SKM-1 treated with dmso at 0.1 percent for 144 hours (cell line): ENCODE data around the gene NCAPG2.

Experiments
- DNase-seq: peaks from one replicate; lab custom pipeline; 2025; ENCODE audit not compliant: unreplicated experiment; lab: John Stamatoyannopoulos, UW

Gene NCAPG2

GRCh38 chr7:158735935-158736334 is 31.3 kb upstream of the NCAPG2 start:
- DNase-seq = no peak

- DNase-seq = no peak
Measured at GRCh38 chr7:158734861-158735260, 30.3 kb upstream of the NCAPG2 start.

DNA sequence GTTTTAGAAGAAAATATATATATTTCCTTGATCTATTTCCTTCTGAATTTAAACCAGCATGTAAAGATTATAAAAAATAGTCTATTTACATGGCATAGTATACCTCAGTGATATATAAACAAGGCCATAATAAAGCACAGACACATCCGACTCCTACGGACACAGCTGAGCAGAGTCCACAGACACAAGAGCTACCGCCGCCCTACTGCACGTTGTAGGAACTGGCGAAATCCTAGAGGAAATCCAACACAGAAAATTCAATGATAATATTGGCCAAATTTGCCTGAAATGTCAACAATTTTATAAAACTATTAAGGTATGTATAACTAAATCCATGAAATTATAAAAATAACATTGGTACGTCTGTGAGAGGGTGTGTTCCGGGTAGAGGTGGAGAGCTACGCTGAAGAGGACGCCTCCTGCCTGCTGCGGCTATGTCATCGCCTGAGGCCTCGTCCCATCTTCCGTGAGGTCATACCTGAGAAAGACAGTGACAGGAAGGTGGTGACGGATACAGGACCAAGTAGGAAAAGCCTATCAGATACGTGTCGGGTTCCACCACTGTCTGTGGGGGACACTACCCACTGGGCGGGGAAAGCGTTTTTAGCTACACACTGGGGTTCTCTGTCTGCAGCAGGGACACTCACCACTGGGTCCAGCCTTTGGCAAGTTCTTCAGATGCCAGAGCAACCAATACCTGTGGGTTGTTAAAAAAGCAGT is 29.3 kb upstream of the NCAPG2 start:
- DNase-seq = no peak

GRCh38 chr7:158733220-158733519 is 28.6 kb upstream of the NCAPG2 start:
- DNase-seq = no peak

GRCh38 chr7:158732494-158733219 is 28.1 kb upstream of the NCAPG2 start:
- DNase-seq = no peak

DNA sequence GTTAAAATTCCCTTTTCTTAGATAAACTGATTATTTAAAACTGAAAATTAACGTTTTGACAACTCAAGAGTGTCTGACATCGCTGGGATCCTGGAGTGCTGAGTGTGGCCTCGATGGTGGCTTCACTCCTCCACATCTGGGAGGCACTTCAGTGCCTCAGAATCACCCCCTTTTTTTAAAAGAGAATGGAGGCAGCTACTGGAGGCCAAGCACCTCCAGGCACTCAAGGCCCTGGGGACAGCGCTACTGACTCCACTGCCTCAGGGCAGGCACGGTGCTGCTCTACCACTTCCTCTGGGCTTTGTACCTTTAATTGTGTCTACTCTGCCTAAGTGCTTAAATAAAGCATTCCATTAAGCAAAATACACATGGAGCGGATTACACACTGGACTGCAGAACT is 27.2 kb upstream of the NCAPG2 start:
- no peak for DNase-seq

GRCh38 chr7:158730383-158731346 is 26.1 kb upstream of the NCAPG2 start:
- no peak for DNase-seq

- no peak for DNase-seq
Measured at GRCh38 chr7:158729646-158730382, 25.2 kb upstream of the NCAPG2 start.

GRCh38 chr7:158728911-158729645 is 24.5 kb upstream of the NCAPG2 start:
- no peak for DNase-seq

DNA sequence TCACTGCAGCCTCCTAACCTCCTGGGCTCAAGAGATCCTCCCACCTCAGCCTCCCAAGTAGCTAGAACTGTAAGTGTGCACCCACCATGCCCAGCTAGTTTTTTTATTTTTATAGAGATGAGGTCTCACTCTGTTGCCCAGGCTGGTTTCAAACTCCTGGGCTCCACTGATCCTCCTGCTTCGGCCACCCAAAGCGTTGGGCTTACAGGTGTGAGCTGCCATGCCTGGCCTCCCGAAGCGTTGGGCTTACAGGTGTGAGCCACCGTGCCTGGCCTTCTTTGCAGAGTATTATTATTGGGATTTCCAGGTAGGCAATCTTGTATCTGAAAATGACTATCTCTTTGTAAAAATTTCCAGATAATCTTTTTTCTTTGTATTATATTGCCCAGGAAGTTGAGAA is 23.1 kb upstream of the NCAPG2 start:
- DNase-seq = no peak

- DNase-seq = no peak
Measured at GRCh38 chr7:158726277-158726807, 21.7 kb upstream of the NCAPG2 start.

DNA sequence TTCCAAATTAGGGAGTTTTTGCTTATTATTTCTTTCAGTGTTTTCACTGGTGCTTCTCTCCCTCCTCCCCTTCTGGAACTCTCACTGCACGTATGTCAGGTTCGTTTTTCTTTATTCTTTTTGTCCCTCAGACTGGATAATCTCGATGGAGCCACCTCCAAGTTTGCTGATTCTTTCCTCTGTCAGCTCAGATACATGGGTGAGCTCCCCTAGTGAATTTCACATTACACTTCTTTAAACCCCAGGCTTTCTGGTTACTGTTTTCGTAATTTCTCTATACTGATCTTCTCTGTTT is 20.8 kb upstream of the NCAPG2 start:
- no peak for DNase-seq

GRCh38 chr7:158724658-158725505 is 20.3 kb upstream of the NCAPG2 start:
- DNase-seq = no peak

DNA sequence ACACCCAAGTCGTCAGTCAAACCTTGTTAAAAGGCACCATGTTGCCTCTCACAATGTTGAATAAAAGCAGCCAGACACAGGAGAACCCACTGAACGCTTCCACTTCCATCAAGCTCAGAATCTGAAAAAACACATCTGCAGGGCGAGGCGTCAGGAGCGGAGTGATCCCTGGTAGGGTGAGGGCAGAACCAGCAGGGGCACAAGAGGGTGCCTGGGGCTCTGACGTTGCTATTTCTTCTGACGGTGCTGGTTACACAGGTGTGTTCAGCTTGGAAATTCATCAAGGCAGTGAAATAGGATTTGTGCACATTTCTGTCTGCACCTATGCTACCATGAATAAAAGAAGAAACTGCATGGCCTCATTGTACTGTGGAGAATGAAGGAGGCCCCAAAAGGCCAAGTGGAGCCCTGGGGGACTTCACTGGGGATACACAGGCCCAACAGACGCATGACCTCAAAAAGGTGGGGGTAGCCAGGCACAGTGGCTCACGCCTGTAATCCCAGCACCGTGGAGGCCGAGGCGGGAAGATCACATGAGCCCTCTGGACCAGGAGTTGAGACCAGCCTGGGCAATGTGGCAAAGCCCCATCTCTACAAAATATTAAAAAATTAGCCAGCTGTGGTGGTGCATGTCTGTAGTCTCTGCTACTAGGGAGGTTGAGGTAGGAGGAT is 19.2 kb upstream of the NCAPG2 start:
- DNase-seq = no peak

- DNase-seq = no peak
Measured at GRCh38 chr7:158723266-158723665, 18.7 kb upstream of the NCAPG2 start.

DNA sequence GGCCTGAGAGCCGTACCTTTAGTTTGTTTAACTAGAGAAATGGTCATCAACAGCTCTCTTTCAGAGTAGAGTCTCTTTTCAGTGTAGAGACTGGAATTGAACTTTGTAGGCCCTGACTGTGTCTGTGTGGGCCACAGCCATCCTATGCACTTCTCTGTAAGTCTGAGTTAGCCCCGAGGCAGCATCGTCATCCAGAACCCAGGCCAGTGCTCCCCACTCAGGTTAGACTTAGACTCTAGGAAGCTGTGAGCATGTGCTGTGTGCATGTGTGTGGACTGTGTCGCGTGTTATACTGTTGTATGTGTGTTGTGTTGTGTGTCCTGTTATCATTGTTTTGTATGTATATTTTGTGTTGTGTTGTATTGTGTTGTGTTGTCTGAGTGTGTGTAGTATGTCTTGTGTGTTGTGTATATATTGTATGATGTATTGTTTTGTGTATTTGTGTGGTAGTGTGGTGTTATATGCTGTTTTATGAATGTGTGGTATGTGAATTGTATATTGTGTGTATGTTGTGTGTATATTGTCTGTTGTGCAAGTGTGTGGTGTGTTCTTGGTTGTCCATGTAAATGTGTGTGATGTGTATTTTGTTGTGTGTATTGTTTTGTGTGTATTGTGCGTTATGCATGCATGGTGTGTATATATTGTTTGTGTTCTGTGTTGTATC is 18.1 kb upstream of the NCAPG2 start:
- no peak for DNase-seq

DNA sequence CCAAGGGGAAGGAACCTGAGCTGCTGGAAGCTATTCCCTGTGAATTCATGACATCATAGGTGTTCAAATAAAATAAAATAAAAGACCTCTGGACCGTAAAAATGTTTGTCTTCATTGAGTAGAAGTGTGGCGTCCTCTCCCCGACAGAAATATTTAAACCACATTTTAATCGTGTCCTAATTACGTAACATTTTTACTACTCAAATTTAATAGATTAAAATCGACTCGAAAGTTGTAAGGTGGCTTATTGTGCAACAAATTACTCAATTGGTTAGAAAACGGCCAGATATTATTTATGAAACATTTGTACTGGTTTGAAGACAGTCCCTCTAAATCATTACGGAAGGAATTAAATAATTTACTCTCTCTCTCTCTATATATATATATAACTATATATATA is 15.5 kb upstream of the NCAPG2 start:
- no peak for DNase-seq

DNA sequence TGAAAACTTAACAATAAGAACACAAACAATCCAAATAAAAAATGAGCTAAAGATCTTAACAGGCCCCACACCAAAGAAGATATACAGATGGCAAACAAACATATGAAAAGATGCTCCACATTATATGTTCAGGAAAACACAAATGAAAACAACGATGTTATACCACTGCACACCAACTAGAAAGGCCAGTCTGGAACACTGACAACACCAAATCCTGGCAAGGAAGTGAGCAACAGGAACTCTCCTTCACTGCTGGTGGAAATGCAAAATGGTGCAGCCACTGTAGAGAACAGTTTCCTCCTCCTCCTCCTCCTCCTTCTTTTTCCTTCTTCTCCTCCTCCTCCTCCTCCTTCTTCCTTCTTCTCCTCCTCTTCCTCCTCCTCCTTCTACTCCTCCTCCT is 12.2 kb upstream of the NCAPG2 start:
- no peak for DNase-seq
